ENCODE results near the gene FBXW8.

DNA sequence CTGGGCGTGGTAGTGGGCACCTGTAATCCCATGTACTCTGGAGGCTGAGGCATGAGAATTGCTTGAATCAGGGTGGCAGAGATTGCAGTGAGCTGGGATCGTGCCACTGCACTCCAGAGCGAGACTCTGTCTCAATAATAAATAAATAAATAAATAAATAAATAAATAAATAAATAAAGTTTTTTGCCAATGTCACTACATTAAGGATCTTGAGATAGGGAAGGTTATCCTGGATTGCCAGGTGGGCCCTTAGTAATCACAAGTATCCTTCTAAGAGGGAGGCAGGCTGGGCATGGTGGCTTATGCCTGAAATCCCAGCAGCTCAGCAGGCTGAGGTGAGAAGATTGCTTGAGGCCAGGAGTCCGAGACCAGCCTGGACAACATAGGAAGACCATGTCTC, 4.5 kb upstream of the FBXW8 start:
- TF ChIP-seq, protein P1, sequence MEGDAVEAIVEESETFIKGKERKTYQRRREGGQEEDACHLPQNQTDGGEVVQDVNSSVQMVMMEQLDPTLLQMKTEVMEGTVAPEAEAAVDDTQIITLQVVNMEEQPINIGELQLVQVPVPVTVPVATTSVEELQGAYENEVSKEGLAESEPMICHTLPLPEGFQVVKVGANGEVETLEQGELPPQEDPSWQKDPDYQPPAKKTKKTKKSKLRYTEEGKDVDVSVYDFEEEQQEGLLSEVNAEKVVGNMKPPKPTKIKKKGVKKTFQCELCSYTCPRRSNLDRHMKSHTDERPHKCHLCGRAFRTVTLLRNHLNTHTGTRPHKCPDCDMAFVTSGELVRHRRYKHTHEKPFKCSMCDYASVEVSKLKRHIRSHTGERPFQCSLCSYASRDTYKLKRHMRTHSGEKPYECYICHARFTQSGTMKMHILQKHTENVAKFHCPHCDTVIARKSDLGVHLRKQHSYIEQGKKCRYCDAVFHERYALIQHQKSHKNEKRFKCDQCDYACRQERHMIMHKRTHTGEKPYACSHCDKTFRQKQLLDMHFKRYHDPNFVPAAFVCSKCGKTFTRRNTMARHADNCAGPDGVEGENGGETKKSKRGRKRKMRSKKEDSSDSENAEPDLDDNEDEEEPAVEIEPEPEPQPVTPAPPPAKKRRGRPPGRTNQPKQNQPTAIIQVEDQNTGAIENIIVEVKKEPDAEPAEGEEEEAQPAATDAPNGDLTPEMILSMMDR (IDR thresholded peaks at IDR 0.05), result no peak
- TF ChIP-seq POLR2AphosphoS5 (IDR thresholded peaks at IDR 0.05; ENCODE audit: insufficient read depth in 1 of 2, low read depth in 1 of 2) (no peak), POLR2A (IDR thresholded peaks at IDR 0.05) (no peak)

Data from vagina (tissue), 2 donors.